Upper lobe of left lung (tissue), 6 donors: ENCODE measurements around the gene ITGB3BP. TPM values are rescaled to one million over a fixed set of nuclear protein-coding genes. Genes with fewer than 3 reads are reported as not detected.
A peak's percentile ranks its signal among the peaks of the same experiment; 100 is the strongest.

Experiments
- ATAC-seq, 2 donors: fragments of 200-7000 bp; cut with Tn5 transposase; one replicate each; pipeline ENCODE4 v1.9.1; 2022; ENCODE audit warnings: mild to moderate bottlenecking in 2 of 2, moderate library complexity in 2 of 2; ENCODE audit not compliant: low FRiP score in 2 of 2
- DNase-seq, 2 donors: peaks; one replicate each; pipeline ENCODE4 v3.0.0-alpha.2; 2019 to 2020
- H3K27ac ChIP-seq, 4 donors: fragments of 200-600 bp; sonication (generic); one replicate each; pipeline ENCODE4 v1.5.1; 2016 to 2019
- H3K27me3 ChIP-seq, 4 donors: fragments of 200-600 bp; sonication (generic); one replicate each; pipeline ENCODE4 v1.5.1; 2017 to 2019
- H3K36me3 ChIP-seq, 4 donors: fragments of 200-600 bp; sonication (generic); one replicate each; pipeline ENCODE4 v1.5.1; 2016 to 2019
- H3K4me1 ChIP-seq, 4 donors: fragments of 200-600 bp; sonication (generic); one replicate each; pipeline ENCODE4 v1.5.1; 2018 to 2019
- H3K4me3 ChIP-seq, 4 donors: fragments of 200-600 bp; sonication (generic); one replicate each; pipeline ENCODE4 v1.5.1; 2017 to 2019; ENCODE audit warnings: mild to moderate bottlenecking in 2 of 4, moderate library complexity in 1 of 4
- H3K9me3 ChIP-seq, 4 donors: fragments of 200-600 bp; sonication (generic); one replicate each; pipeline ENCODE4 v1.5.1; 2018 to 2019
- CTCF ChIP-seq, 6 experiments: fragments of 450-650 bp in 4 of 6; fragments of 200-600 bp in 2 of 6; sonication (generic) in 2 of 6; IDR thresholded peaks; one replicate each; pipeline ENCODE4 v1.5.1; 2016 to 2019; ENCODE audit warnings: antibody characterized with exemption in 6 of 6
- EP300 ChIP-seq, 4 donors: sonication (generic); formaldehyde crosslinking; IDR thresholded peaks; one replicate each; pipeline ENCODE4 v1.5.1; 2017; ENCODE audit warnings: antibody characterized with exemption in 4 of 4, control low read depth in 2 of 4
- POLR2A ChIP-seq, 4 donors: fragments of 450-650 bp; IDR thresholded peaks; one replicate each; pipeline ENCODE4 v1.5.1; 2016 to 2017; ENCODE audit warnings: antibody characterized with exemption in 4 of 4, mild to moderate bottlenecking in 2 of 4
- POLR2AphosphoS5 ChIP-seq, 2 donors: sonication (generic); formaldehyde crosslinking; IDR thresholded peaks; one replicate each; pipeline ENCODE4 v1.5.1; 2017; ENCODE audit warnings: antibody characterized with exemption in 2 of 2
- whole genome bisulfite sequencing, 2 donors: methylation state at CpG; one replicate each; pipeline ENCODE4 v1.1.5; 2017 to 2018; 5-methylcytosine and 5-hydroxymethylcytosine counted together
- total RNA-seq, 6 donors: library from RNA; depleted of rRNA in 4 of 6; stranded (reverse); fragments of >200 nt in 4 of 6; gene quantifications; one replicate each; pipeline versions ENCODE4 v1.1.0 to v1.2.1, GENCODE V29; 2016 to 2021
- donor health status: DM: no; HTN: no; CAD: no; lungs with moderate emphysema.
- donor health status: DM: no; HTN: yes; CAD: no; lungs with severe emphysema.

Gene ITGB3BP
- total RNA-seq, 6 donors from 2014 or later = 8.2 to 14.7 (median 10.4) TPM

DNA sequence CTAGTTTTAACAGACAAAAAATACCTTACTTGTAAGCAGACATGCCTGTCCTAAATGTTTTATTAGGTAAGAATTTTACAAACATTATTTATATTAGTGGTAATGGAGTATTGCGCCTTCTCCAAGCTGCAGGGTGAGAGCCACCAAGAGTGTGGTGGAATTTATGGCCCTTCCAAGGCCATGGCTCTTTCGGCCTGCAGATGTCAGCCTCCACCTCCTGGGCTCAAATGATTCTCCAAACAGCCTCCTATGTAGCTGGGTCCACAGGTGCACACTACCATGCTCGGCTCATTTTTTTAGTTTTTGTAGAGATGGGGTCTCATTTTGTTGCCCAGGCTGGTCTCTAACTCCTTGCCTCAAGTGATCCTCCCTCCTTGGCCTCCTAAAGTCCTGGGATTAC is 56.3 kb downstream of the ITGB3BP start:
- no peak overlapping the region for H3K4me3 ChIP-seq
- peaks cover under 1 to 5% (median 2%) of the 10 kb centered on the region in 4 donors for H3K9me3 ChIP-seq
- H3K27ac ChIP-seq = no peak overlapping the region
- H3K27me3 ChIP-seq = no peaks in the 10 kb centered on the region
- 98 to 100% methylated on average over 3 of the region's 3 CpGs for WGBS, 2 donors
- ATAC-seq (no peak), DNase-seq (no peak)
- H3K36me3 ChIP-seq = no peaks in the 10 kb centered on the region
- H3K4me1 ChIP-seq = no peaks in the 10 kb centered on the region
- no peak for TF ChIP-seq CTCF (IDR thresholded peaks at IDR 0.05)
- TF ChIP-seq EP300 (IDR thresholded peaks at IDR 0.05) = no peak
- no peak for TF ChIP-seq POLR2AphosphoS5 (IDR thresholded peaks at IDR 0.05)
- no peak for TF ChIP-seq POLR2A (IDR thresholded peaks at IDR 0.05)

- Histone ChIP-seq H3K27ac (no peak overlapping the region), H3K4me1 (no peaks in the 10 kb centered on the region), H3K36me3 (no peaks in the 10 kb centered on the region), H3K27me3 (no peaks in the 10 kb centered on the region), H3K9me3 (peaks cover 4 to 9% (median 7%) of the 10 kb centered on the region in 4 donors), H3K4me3 (no peak overlapping the region)
- ATAC-seq (no peak), DNase-seq (no peak)
- WGBS, 2 donors = 77 to 84% methylated on average over 7 of the region's 7 CpGs
- TF ChIP-seq CTCF (IDR thresholded peaks at IDR 0.05) (no peak), EP300 (IDR thresholded peaks at IDR 0.05) (no peak), POLR2A (IDR thresholded peaks at IDR 0.05) (no peak), POLR2AphosphoS5 (IDR thresholded peaks at IDR 0.05) (no peak)
Measured at GRCh38 chr1:63466181-63466580, 56.8 kb downstream of the ITGB3BP start.

DNA sequence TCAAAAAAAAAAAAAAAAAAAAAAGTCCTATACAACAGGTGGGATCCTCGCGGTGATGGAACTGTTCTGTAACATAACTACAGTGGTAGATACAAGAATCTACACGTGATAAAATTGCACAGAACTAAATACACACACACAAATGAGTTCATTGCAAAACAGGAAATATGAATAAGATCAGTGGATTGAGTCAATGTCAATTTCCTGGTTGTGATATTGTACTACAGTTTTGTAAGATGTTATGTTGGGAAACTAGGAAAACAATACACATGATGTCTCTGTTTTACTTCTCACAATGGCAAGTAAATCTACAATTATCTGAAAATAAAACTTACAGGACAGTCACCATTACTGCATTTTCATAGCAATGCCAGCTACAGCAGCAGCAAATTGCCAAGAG is 59.8 kb downstream of the ITGB3BP start:
- ATAC-seq = peak in 1 of 2 donors; percentile 46

GRCh38 chr1:63461661-63462230 is 61.3 kb downstream of the ITGB3BP start:
- H3K9me3 ChIP-seq = peaks cover 4 to 9% (median 7%) of the 10 kb centered on the region in 4 donors
- no peaks in the 10 kb centered on the region for H3K36me3 ChIP-seq
- H3K27ac ChIP-seq = no peak overlapping the region
- H3K4me3 ChIP-seq = no peak overlapping the region
- TF ChIP-seq POLR2AphosphoS5 (IDR thresholded peaks at IDR 0.05) (no peak), CTCF (IDR thresholded peaks at IDR 0.05) (no peak), POLR2A (IDR thresholded peaks at IDR 0.05) (no peak), EP300 (IDR thresholded peaks at IDR 0.05) (no peak)
- WGBS, 2 donors = 100% methylated on average over 1 of the region's 1 CpG
- DNase-seq (no peak), ATAC-seq (no peak)
- no peaks in the 10 kb centered on the region for H3K27me3 ChIP-seq
- no peaks in the 10 kb centered on the region for H3K4me1 ChIP-seq

More for the DNA sequence above, 59.8 kb downstream of the ITGB3BP start:
- Histone ChIP-seq H3K36me3 (no peaks in the 10 kb centered on the region), H3K9me3 (peaks cover 4 to 9% (median 7%) of the 10 kb centered on the region in 4 donors), H3K4me3 (no peak overlapping the region), H3K27me3 (no peaks in the 10 kb centered on the region), H3K27ac (peak overlapping the region in 1 of 4 donors; percentile 48), H3K4me1 (no peaks in the 10 kb centered on the region)
- TF ChIP-seq EP300 (IDR thresholded peaks at IDR 0.05) = peak in 1 of 4 donors; percentile 39
- no peak for TF ChIP-seq POLR2A (IDR thresholded peaks at IDR 0.05)
- peak in 1 of 2 donors; percentile 50 for TF ChIP-seq POLR2AphosphoS5 (IDR thresholded peaks at IDR 0.05)
- no peak for TF ChIP-seq CTCF (IDR thresholded peaks at IDR 0.05)
- 68 to 69% methylated on average over 3 of the region's 3 CpGs for WGBS, 2 donors
- DNase-seq = no peak

GRCh38 chr1:63458750-63459149 is 64.3 kb downstream of the ITGB3BP start:
- no peaks in the 10 kb centered on the region for H3K4me1 ChIP-seq
- TF ChIP-seq CTCF (IDR thresholded peaks at IDR 0.05) (no peak), EP300 (IDR thresholded peaks at IDR 0.05) (no peak), POLR2A (IDR thresholded peaks at IDR 0.05) (no peak), POLR2AphosphoS5 (IDR thresholded peaks at IDR 0.05) (no peak)
- H3K4me3 ChIP-seq = no peak overlapping the region
- DNase-seq (no peak), ATAC-seq (no peak)
- peaks cover 4 to 9% (median 7%) of the 10 kb centered on the region in 4 donors for H3K9me3 ChIP-seq
- no peaks in the 10 kb centered on the region for H3K27me3 ChIP-seq
- no peak overlapping the region for H3K27ac ChIP-seq
- H3K36me3 ChIP-seq = no peaks in the 10 kb centered on the region
